Measurements from ENCODE around the gene CTTNBP2NL.
"Not testable (repeated sequence)": the region's sequence is repeated elsewhere in the genome, so short reads cannot be mapped to it uniquely, and the experiment has no call there.

- TF ChIP-seq CTCF, POLR2A, EP300 (IDR thresholded peaks at IDR 0.05): not testable (repeated sequence)
Observed at GRCh38 chr1:112486063-112486462, 90.0 kb downstream of the CTTNBP2NL start.

Measured in suprapubic skin (tissue), 3 donors.